Breast epithelium (tissue), 4 donors: ENCODE results near the gene PCDHA2. TPM values are rescaled to one million over a fixed set of nuclear protein-coding genes. Genes with fewer than 3 reads are reported as not detected.
"Not testable (repeated sequence)": the region's sequence is repeated elsewhere in the genome, so short reads cannot be mapped to it uniquely, and the experiment has no call there.

Source experiments
- DNase-seq, 2 donors: peaks; one replicate each; pipeline ENCODE4 v3.0.0-alpha.2; 2019; ENCODE audit warnings: low spot score in 2 of 2
- H3K27ac ChIP-seq, 2 donors: fragments of 200-600 bp; sonication (generic) in 1 of 2; one replicate each; pipeline ENCODE4 v1.5.1; 2016 to 2019; ENCODE audit warnings: mild to moderate bottlenecking in 1 of 2
- H3K27me3 ChIP-seq, 2 donors: fragments of 200-600 bp; sonication (generic) in 1 of 2; one replicate each; pipeline versions ENCODE4 v1.5.1 to v1.6.0; 2017 to 2019; ENCODE audit warnings: control low read depth in 1 of 2, mild to moderate bottlenecking in 1 of 2
- H3K36me3 ChIP-seq: fragments of 200-600 bp; one replicate; pipeline ENCODE4 v1.5.1; 2019
- H3K4me1 ChIP-seq, 2 donors: fragments of 200-600 bp; sonication (generic); one replicate each; pipeline ENCODE4 v1.5.1; 2016 to 2019; ENCODE audit warnings: control low read depth in 1 of 2
- H3K4me3 ChIP-seq, 3 donors: fragments of 200-600 bp; sonication (generic); 1 replicate in 2 of 3; 2 replicates in 1 of 3; pipeline ENCODE4 v1.5.1; 2016 to 2019; ENCODE audit warnings: mild to moderate bottlenecking in 3 of 3, moderate library complexity in 2 of 3
- H3K9me3 ChIP-seq, 2 donors: fragments of 200-600 bp; sonication (generic) in 1 of 2; one replicate each; pipeline ENCODE4 v1.5.1; 2016 to 2019; ENCODE audit warnings: control low read depth in 1 of 2
- CTCF ChIP-seq, 3 donors: fragments of 450-650 bp; IDR thresholded peaks; one replicate each; pipeline ENCODE4 v1.5.1; 2016 to 2017; ENCODE audit warnings: antibody characterized with exemption in 3 of 3, mild to moderate bottlenecking in 3 of 3, moderate library complexity in 3 of 3
- POLR2A ChIP-seq: fragments of 450-650 bp; IDR thresholded peaks from one replicate; pipeline ENCODE4 v1.6.1; 2016; ENCODE audit warnings: antibody characterized with exemption, mild to moderate bottlenecking, moderate library complexity
- POLR2AphosphoS5 ChIP-seq, 3 donors: sonication (generic); formaldehyde crosslinking; IDR thresholded peaks; one replicate each; pipeline ENCODE4 v1.6.1; 2017; ENCODE audit warnings: antibody characterized with exemption in 3 of 3
- intact Hi-C: fragments of 100-400 bp; cut with DNase I; formaldehyde crosslinking; loops from one replicate; pipeline ENCODE4 v1.15.1; 2023; ENCODE audit warnings: low total_unique reads
- total RNA-seq, 3 donors: library from RNA; depleted of rRNA; stranded (reverse); fragments of >200 nt; gene quantifications; one replicate each; pipeline ENCODE4 v1.1.0, GENCODE V29; 2016

PCDHA2 gene
- total RNA-seq, 3 donors from 2014 or later, result 0.33 to 0.59 TPM; not detected in 1

- no peaks in the 10 kb centered on the region for H3K4me1 ChIP-seq
- DNase-seq, result no peak
- H3K27me3 ChIP-seq, result no peaks in the 10 kb centered on the region
- peaks cover 34 to 88% of the 10 kb centered on the region in 2 donors for H3K9me3 ChIP-seq
- H3K36me3 ChIP-seq, result no peaks in the 10 kb centered on the region
- TF ChIP-seq CTCF (IDR thresholded peaks at IDR 0.05), result no peak
- no peak for TF ChIP-seq POLR2A
- TF ChIP-seq POLR2AphosphoS5 (IDR thresholded peaks at IDR 0.05), result no peak
- no peak within 1 kb of the TSS for H3K4me3 ChIP-seq
- no peak within 1 kb of the TSS for H3K27ac ChIP-seq
- intact Hi-C loops, result no loop called here
These were observed 8.6 kb upstream of the PCDHA2 start, which contains the start of gene PCDHA1 for GRCh38 chr5:140785905-140786686. Gene PCDHA1 (plus strand): TSS chr5:140786140.

GRCh38 chr5:140787422-140787821, 7.2 kb upstream of the PCDHA2 start:
- intact Hi-C loops, DNase-seq, H3K36me3 ChIP-seq, H3K27me3 ChIP-seq, H3K4me1 ChIP-seq, H3K27ac ChIP-seq, H3K4me3 ChIP-seq: not testable (repeated sequence)
- peaks cover 33 to 89% of the 10 kb centered on the region in 2 donors for H3K9me3 ChIP-seq

DNA sequence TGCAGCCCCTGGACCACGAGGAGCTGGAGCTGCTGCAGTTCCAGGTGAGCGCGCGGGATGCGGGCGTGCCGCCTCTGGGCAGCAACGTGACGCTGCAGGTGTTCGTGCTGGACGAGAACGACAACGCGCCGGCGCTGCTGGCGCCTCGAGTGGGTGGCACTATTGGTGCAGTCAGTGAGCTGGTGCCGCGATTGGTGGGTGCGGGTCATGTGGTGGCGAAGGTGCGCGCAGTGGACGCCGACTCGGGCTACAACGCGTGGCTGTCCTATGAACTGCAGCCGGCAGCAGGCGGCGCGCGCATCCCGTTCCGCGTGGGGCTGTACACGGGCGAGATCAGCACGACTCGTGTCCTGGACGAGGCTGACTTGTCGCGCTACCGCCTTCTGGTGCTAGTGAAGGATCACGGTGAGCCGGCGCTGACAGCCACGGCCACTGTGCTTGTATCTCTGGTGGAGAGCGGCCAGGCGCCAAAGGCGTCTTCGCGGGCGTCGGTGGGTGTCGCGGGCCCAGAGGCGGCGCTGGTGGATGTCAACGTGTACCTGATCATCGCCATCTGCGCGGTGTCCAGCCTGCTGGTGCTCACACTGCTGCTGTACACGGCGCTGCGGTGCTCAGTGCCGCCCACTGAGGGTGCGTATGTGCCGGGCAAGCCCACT, 6.7 kb upstream of the PCDHA2 start:
- H3K4me3 ChIP-seq, H3K36me3 ChIP-seq, H3K27me3 ChIP-seq, intact Hi-C loops, H3K27ac ChIP-seq, DNase-seq, H3K4me1 ChIP-seq: not testable (repeated sequence)
- H3K9me3 ChIP-seq, result peaks cover 27 to 89% of the 10 kb centered on the region in 2 donors

DNA sequence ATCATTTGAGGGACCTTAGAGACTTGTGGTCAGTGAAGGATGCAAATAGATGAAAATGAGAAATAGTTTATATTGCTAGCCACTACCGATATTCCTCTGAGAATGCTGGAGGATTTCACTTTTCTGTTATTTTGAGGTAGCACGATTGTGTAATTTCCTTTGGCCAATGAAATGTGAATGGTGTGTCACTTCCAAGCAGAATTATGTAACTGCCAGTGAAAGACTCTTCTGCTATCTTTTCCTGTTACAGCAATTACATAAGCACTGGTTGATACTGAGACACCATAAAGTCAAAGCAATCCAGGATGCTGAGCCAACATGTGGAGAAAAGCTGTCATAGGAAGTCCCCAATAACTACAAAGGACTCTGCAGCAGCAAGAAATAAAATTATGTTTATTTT, 3.6 kb upstream of the PCDHA2 start:
- H3K36me3 ChIP-seq, result no peaks in the 10 kb centered on the region
- no peak overlapping the region for H3K27ac ChIP-seq
- no peaks in the 10 kb centered on the region for H3K4me1 ChIP-seq
- H3K4me3 ChIP-seq, result no peak overlapping the region
- intact Hi-C loops, result no loop called here
- no peaks in the 10 kb centered on the region for H3K27me3 ChIP-seq
- TF ChIP-seq POLR2AphosphoS5 (IDR thresholded peaks at IDR 0.05), result no peak
- no peak for TF ChIP-seq POLR2A
- no peak for TF ChIP-seq CTCF (IDR thresholded peaks at IDR 0.05)
- peaks cover 42 to 96% of the 10 kb centered on the region in 2 donors for H3K9me3 ChIP-seq
- no peak for DNase-seq

DNA sequence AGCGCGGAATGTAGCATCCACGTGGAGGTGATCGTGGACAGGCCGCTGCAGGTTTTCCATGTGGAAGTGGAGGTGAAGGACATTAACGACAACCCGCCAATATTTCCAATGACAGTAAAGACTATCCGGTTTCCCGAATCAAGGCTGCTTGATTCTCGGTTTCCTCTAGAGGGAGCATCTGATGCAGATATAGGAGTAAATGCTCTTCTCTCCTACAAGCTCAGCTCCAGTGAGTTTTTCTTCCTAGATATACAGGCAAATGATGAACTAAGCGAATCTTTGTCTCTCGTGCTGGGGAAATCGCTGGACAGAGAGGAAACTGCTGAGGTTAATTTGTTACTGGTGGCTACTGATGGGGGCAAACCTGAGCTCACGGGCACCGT, 598 bp downstream of the PCDHA2 start:
- H3K27me3 ChIP-seq, result no peaks in the 10 kb centered on the region
- TF ChIP-seq CTCF (IDR thresholded peaks at IDR 0.05) (no peak), POLR2A (no peak), POLR2AphosphoS5 (IDR thresholded peaks at IDR 0.05) (no peak)
- peak overlapping the region in 2 of 3 donors; percentile 40 to 50 for H3K4me3 ChIP-seq
- DNase-seq, result no peak
- H3K9me3 ChIP-seq, result peaks cover 35 to 77% of the 10 kb centered on the region in 2 donors
- no peaks in the 10 kb centered on the region for H3K36me3 ChIP-seq
- no peak overlapping the region for H3K27ac ChIP-seq
- H3K4me1 ChIP-seq, result no peaks in the 10 kb centered on the region
- intact Hi-C loops, result no loop called here

DNA sequence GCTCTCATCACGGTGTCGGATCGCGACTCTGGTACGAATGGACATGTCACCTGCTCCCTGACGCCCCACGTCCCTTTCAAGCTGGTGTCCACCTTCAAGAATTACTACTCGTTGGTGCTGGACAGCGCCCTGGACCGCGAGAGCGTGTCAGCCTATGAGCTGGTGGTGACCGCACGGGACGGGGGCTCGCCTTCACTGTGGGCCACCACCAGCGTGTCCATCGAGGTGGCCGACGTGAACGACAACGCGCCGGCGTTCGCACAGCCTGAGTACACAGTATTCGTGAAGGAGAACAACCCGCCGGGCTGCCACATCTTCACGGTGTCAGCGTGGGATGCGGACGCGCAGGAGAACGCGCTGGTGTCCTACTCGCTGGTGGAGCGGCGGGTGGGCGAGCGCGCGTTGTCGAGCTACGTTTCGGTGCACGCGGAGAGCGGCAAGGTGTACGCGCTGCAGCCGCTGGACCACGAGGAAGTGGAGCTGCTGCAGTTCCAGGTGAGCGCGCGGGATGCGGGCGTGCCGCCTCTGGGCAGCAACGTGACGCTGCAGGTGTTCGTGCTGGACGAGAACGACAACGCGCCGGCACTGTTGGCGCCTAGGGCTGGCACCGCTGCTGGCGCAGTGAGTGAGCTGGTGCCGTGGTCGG, 1.5 kb downstream of the PCDHA2 start:
- H3K36me3 ChIP-seq, intact Hi-C loops, H3K4me3 ChIP-seq, H3K27me3 ChIP-seq, H3K27ac ChIP-seq, DNase-seq, H3K4me1 ChIP-seq: not testable (repeated sequence)
- peaks cover 40 to 74% of the 10 kb centered on the region in 2 donors for H3K9me3 ChIP-seq
